ENCODE results near the gene VAT1L.
"Not testable (repeated sequence)": the region's sequence is repeated elsewhere in the genome, so short reads cannot be mapped to it uniquely, and the experiment has no call there.

The VAT1L gene

GRCh38 chr16:77962689-77963088, 174.3 kb downstream of the VAT1L start:
- no peak for DNase-seq

- no peak for DNase-seq
These were observed 175.1 kb downstream of the VAT1L start for GRCh38 chr16:77963185-77964044.

- DNase-seq, result no peak
These were observed 177.0 kb downstream of the VAT1L start for GRCh38 chr16:77965346-77965745.

GRCh38 chr16:77967054-77967904, 178.9 kb downstream of the VAT1L start:
- DNase-seq, result no peak

DNA sequence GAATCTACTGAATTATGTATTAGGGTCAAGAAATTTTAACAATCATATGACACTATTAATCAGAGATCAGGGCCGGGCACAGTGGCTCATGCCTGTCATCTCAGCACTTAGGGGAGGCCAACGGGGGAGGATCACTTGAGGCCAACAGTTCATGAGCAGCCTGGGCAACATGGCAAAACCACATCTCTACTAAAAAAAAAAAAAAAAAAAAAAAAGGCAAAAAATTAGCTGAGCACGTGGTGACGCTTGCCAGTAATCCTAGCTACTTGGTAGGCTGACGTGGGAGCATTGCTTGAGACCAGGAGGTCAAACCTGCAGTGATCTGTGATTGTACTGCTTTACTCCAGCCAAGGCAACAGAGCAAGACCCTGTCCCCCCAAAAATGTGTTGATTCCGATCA, 181.5 kb downstream of the VAT1L start:
- DNase-seq, result no peak

GRCh38 chr16:77970371-77970770, 182.0 kb downstream of the VAT1L start:
- no peak for DNase-seq

DNA sequence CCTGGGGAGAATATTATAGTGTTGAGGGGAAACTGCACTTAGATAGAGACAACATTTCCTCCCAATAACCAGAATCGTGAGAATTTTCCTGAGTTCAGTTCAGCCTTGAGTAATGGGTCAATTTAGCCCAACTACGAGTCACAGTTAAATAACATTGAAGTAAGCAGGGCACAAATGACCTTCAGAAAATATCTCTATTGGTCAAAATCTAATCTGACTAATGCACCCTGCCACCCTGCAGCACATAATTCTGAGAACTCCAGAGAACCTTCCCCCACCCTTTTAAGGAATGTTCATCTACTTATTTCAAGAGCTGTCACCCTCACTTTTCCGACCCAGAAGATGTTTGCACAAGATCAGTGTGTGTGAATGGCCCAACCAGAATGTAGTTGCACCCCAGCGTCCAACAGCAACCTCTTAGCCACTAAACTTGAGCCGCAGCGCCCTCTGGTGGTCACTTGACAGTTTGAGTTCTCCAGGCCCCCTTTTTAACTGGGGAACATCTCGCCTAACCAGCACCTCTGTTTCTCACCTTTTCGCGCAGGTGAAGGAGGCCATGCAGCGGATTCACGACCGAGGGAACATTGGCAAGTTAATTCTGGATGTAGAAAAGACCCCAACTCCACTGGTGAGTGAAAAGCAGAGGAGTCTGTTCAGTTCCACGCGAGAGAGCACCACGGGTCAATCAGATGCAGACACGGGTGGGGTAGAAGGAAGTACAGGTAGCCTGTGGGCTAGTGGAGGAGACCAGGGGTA, 183.1 kb downstream of the VAT1L start:
- DNase-seq, result peak; percentile 0

GRCh38 chr16:77972062-77972392, 183.7 kb downstream of the VAT1L start:
- DNase-seq, result no peak

DNA sequence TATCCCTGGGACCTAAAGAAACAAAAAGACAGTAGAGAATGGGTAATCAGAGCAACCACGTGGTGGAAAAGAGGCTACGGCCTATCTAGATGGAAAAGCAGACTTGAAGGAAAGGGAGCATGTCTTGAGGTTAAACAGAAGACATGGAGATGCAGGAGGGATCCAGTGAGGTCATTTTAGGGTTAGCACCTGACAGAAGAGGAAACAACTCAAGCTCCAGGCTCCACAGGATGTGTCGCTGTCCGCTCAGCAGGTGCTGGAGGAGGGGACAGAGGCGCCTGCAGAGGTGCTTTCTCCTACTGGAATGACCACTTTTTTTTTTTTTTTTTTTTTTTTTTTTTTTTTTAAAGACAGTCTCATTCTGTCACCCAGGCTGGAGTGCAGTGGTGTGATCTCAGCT, 186.5 kb downstream of the VAT1L start:
- no peak for DNase-seq

DNA sequence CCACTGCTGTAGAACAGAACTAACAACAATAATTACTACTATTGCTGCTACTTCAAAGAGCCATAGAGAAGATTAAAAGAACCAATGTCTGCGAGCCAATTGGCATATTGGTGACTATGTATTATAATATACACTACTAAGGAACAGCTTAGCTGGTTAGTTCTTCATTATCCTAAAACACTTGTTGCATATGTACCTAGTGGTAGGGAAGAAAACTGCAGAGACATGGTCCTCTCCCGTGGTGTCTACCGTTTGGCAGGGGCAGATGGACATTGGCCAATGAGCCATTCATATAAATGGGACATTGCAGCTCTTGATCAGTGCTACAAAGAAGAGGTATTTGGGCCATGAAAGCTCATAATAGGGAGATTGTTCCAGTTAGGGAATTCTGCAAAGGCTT, 187.6 kb downstream of the VAT1L start:
- no peak for DNase-seq

- no peak for DNase-seq
These were observed 189.0 kb downstream of the VAT1L start for GRCh38 chr16:77977339-77977738.

- DNase-seq, result no peak
These were observed 196.7 kb downstream of the VAT1L start for GRCh38 chr16:77985111-77985510.

GRCh38 chr16:77986011-77986740, 197.8 kb downstream of the VAT1L start:
- no peak for DNase-seq

GRCh38 chr16:77987810-77988209, 199.4 kb downstream of the VAT1L start:
- DNase-seq, result peak; percentile 14

DNA sequence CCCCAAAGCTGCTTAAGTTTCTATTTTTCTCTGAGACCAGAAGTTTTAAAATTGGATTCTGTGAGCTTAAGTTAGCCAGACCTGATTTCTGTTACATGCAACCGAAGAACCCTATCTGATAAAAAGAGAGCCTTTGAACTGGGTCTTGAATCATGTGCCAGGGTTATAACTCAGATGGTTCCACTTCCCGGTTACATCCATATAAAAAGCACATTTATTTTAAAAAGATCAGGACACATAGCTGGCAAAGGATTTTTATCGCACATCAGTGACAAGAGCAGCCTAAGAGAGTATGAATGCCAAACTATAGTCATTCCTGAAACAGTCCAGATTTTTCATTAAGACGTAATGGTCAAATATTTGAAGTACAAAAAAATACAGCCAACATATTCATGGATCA, 201.5 kb downstream of the VAT1L start:
- no peak for DNase-seq

- no peak for DNase-seq
These were observed 203.3 kb downstream of the VAT1L start for GRCh38 chr16:77991701-77992100.

GRCh38 chr16:77992381-77992780, 204.0 kb downstream of the VAT1L start:
- not testable (repeated sequence) for DNase-seq

GRCh38 chr16:77993111-77993985, 205.0 kb downstream of the VAT1L start:
- DNase-seq, result no peak

DNA sequence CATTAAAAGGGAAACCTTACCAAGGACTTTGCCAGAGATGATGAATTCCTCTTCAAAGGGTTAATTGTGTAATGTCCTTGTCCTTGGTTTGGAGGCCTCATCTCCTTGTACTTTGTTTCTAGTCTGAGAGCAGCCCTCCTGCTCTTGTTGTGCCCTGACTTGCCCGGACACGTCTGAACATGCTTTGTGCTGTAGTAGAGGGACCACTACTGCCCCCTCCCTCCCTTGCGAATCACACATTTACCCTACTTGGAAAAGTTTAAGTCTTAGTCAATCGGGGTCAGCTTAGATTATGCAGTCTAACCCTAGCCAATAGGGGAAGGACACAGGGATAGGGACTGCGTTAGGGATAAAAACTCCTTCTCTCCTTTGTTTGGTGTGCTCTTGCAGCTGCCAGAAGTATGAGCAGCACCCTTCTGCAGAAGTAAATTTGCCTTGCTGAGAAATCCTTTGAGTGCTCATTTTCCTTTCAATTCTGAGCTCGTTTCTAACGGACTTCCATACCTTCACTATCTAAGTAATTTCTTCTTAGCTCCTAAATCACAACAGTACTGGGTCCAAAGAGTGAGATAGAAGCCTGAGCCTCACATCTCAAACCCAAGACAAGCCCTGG, 207.6 kb downstream of the VAT1L start:
- DNase-seq, result no peak

- DNase-seq, result no peak
These were observed 210.1 kb downstream of the VAT1L start for GRCh38 chr16:77998350-77999023.
